Fibroblast of lung (primary cell): ENCODE measurements around the gene NARF. TPM values are rescaled to one million over a fixed set of nuclear protein-coding genes. Genes with fewer than 3 reads are reported as not detected.

Source experiments
- DNase-seq, 2 donors: peaks; one replicate each; pipeline versions ENCODE4 v3.0.0 to v3.0.0-alpha.2; 2010; ENCODE audit warnings: low read depth in 2 of 2
- H2AFZ ChIP-seq: 2 replicates; pipeline ENCODE4 v1.5.1; 2012; ENCODE audit warnings: low read length, control low read depth, inconsistent platforms
- H3K27ac ChIP-seq: 2 replicates; pipeline ENCODE4 v1.5.1; 2011; ENCODE audit warnings: low read length, control low read depth; ENCODE audit not compliant: insufficient read depth
- H3K27me3 ChIP-seq: 2 replicates; pipeline ENCODE4 v1.5.1; 2011; ENCODE audit warnings: mild to moderate bottlenecking, low read length; ENCODE audit not compliant: control insufficient read depth, insufficient read depth
- H3K36me3 ChIP-seq: 2 replicates; pipeline ENCODE4 v1.5.1; 2011; ENCODE audit warnings: low read length; ENCODE audit not compliant: control insufficient read depth, insufficient read depth
- H3K4me1 ChIP-seq: 2 replicates; pipeline ENCODE4 v1.5.1; 2011; ENCODE audit warnings: low read length; ENCODE audit not compliant: control insufficient read depth, insufficient read depth; ENCODE audit errors: extremely low read depth
- H3K4me2 ChIP-seq: 2 replicates; pipeline ENCODE4 v1.5.1; 2011; ENCODE audit warnings: low read length, control low read depth; ENCODE audit not compliant: insufficient read depth; ENCODE audit errors: extremely low read depth
- H3K4me3 ChIP-seq, 4 experiments: fragments of 200-600 bp in 1 of 4; sonication (generic) in 1 of 4; replicated peaks in 1 of 4; 2 replicates each; pipeline ENCODE4 v1.5.1; 2011 to 2016; ENCODE audit warnings: low read length in 4 of 4, low read depth in 3 of 4, mild to moderate bottlenecking in 3 of 4, control low read depth in 2 of 4, inconsistent platforms in 1 of 4, mixed read lengths in 1 of 4; ENCODE audit not compliant: insufficient read depth in 1 of 4; ENCODE audit errors: control extremely low read depth in 1 of 4
- H3K79me2 ChIP-seq: 2 replicates; pipeline ENCODE4 v1.5.1; 2012; ENCODE audit warnings: mild to moderate bottlenecking, low read length, inconsistent platforms; ENCODE audit not compliant: control insufficient read depth, insufficient read depth
- H3K9ac ChIP-seq: 2 replicates; pipeline ENCODE4 v1.5.1; 2011; ENCODE audit warnings: mild to moderate bottlenecking, low read length, control low read depth; ENCODE audit not compliant: insufficient read depth
- H3K9me3 ChIP-seq: 2 replicates; pipeline ENCODE4 v1.5.1; 2012; ENCODE audit warnings: low read depth, low read length; ENCODE audit not compliant: control insufficient read depth, insufficient read depth
- H4K20me1 ChIP-seq: 2 replicates; pipeline ENCODE4 v1.5.1; 2011; ENCODE audit warnings: low read length; ENCODE audit not compliant: control insufficient read depth, insufficient read depth; ENCODE audit errors: extremely low read depth
- EZH2 ChIP-seq: IDR thresholded peaks from 2 replicates; pipeline ENCODE4 v1.5.1; 2012; ENCODE audit warnings: low read length, control low read depth, mild to moderate bottlenecking; ENCODE audit errors: missing control alignments
- polyA plus RNA-seq, 2 donors: library from polyadenylated mRNA; depleted of rRNA in 1 of 2; stranded (reverse) in 1 of 2; unstranded in 1 of 2; fragments of >200 nt; gene quantifications; 2 replicates each; pipeline ENCODE4 v1.2.1, GENCODE V29; 2011 to 2012; ENCODE audit warnings: missing spikeins in 1 of 2
- total RNA-seq: library from RNA; depleted of rRNA; stranded (reverse); fragments of >200 nt; gene quantifications from 2 replicates; pipeline ENCODE4 v1.2.1, GENCODE V29; 2014
- TF ChIP-seq, protein P1 (sequence below), 2 donors: IDR thresholded peaks in 1 of 2; conservative IDR thresholded peaks in 1 of 2; 1 replicate in 1 of 2; 2 replicates in 1 of 2; pipeline ENCODE4 v1.5.1; 2011 to 2012; ENCODE audit warnings: low read length in 2 of 2, control low read depth in 1 of 2, inconsistent platforms in 1 of 2, low read depth in 1 of 2, mild to moderate bottlenecking in 1 of 2

Gene NARF
- total and polyA plus RNA-seq, 2 donors (not counting 1 experiment from before 2014, with no cell fraction given), result 22.0 to 38.7 TPM

DNA sequence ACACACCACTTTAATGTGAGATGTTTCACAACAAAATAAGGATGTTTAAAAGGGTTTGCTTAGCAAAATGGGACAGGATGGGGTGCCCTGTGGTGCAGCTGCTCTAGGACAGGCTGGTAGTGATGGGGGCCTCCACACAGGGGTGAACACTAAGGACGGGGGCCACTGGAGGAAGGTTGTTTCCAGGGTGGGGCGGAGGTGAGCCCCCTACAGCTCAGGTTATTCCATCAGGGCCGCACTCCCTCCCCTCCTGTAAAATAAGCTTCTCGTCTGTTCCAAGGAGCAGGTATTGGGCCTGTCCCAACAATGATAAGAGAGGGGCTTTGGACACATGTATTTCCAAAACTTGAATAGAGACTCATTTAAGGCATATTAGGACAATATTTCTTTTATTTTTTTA lies 42.3 kb upstream of the NARF start:
- H3K9me3 ChIP-seq, result no peaks in the 10 kb centered on the region
- H3K4me3 ChIP-seq, result no peak overlapping the region
- H3K4me2 ChIP-seq, result no peak overlapping the region
- TF ChIP-seq EZH2, result no peak
- TF ChIP-seq, protein P1, sequence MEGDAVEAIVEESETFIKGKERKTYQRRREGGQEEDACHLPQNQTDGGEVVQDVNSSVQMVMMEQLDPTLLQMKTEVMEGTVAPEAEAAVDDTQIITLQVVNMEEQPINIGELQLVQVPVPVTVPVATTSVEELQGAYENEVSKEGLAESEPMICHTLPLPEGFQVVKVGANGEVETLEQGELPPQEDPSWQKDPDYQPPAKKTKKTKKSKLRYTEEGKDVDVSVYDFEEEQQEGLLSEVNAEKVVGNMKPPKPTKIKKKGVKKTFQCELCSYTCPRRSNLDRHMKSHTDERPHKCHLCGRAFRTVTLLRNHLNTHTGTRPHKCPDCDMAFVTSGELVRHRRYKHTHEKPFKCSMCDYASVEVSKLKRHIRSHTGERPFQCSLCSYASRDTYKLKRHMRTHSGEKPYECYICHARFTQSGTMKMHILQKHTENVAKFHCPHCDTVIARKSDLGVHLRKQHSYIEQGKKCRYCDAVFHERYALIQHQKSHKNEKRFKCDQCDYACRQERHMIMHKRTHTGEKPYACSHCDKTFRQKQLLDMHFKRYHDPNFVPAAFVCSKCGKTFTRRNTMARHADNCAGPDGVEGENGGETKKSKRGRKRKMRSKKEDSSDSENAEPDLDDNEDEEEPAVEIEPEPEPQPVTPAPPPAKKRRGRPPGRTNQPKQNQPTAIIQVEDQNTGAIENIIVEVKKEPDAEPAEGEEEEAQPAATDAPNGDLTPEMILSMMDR (conservative IDR thresholded peaks at IDR 0.05 in 1 of 2, IDR thresholded peaks at IDR 0.05 in 1 of 2; ENCODE audit: low read depth in 1 of 2, low read length in 2 of 2), result no peak
- no peak overlapping the region for H3K9ac ChIP-seq
- no peak for DNase-seq
- H3K4me1 ChIP-seq, result peaks cover 2% of the 10 kb centered on the region
- no peak overlapping the region for H2AFZ ChIP-seq
- H4K20me1 ChIP-seq, result no peaks in the 10 kb centered on the region
- H3K27ac ChIP-seq, result no peak overlapping the region
- H3K27me3 ChIP-seq, result no peaks in the 10 kb centered on the region
- no peaks in the 10 kb centered on the region for H3K79me2 ChIP-seq
- H3K36me3 ChIP-seq, result no peaks in the 10 kb centered on the region

DNA sequence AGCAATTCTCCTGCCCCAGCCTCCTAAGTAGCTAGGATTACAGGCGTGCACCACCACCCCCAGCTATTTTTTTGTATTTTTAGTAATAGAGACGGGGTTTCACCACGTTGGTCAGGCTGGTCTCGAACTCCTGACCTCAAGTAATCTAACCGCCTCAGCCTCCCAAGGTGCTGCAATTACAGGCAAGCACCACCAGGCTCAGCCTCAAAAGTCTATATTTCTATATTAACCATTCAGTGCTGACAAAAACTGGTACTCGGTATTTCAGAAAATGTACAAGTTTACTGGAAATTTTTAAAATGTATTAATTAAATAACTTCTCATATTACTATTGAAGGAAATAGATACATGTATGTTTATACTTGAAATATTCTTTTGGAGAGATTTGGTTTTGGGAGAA lies 41.8 kb upstream of the NARF start:
- Histone ChIP-seq H3K79me2 (no peaks in the 10 kb centered on the region), H2AFZ (no peak overlapping the region), H3K4me3 (no peak overlapping the region), H3K27ac (no peak overlapping the region), H3K4me2 (no peak overlapping the region), H4K20me1 (no peaks in the 10 kb centered on the region), H3K4me1 (peaks cover 2% of the 10 kb centered on the region), H3K36me3 (no peaks in the 10 kb centered on the region), H3K27me3 (no peaks in the 10 kb centered on the region), H3K9me3 (no peaks in the 10 kb centered on the region), H3K9ac (no peak overlapping the region)
- TF ChIP-seq EZH2, result no peak
- TF ChIP-seq, protein P1 (conservative IDR thresholded peaks at IDR 0.05 in 1 of 2, IDR thresholded peaks at IDR 0.05 in 1 of 2; ENCODE audit: low read depth in 1 of 2, low read length in 2 of 2), result peak in 1 of 2 donors; percentile 13
- no peak for DNase-seq

DNA sequence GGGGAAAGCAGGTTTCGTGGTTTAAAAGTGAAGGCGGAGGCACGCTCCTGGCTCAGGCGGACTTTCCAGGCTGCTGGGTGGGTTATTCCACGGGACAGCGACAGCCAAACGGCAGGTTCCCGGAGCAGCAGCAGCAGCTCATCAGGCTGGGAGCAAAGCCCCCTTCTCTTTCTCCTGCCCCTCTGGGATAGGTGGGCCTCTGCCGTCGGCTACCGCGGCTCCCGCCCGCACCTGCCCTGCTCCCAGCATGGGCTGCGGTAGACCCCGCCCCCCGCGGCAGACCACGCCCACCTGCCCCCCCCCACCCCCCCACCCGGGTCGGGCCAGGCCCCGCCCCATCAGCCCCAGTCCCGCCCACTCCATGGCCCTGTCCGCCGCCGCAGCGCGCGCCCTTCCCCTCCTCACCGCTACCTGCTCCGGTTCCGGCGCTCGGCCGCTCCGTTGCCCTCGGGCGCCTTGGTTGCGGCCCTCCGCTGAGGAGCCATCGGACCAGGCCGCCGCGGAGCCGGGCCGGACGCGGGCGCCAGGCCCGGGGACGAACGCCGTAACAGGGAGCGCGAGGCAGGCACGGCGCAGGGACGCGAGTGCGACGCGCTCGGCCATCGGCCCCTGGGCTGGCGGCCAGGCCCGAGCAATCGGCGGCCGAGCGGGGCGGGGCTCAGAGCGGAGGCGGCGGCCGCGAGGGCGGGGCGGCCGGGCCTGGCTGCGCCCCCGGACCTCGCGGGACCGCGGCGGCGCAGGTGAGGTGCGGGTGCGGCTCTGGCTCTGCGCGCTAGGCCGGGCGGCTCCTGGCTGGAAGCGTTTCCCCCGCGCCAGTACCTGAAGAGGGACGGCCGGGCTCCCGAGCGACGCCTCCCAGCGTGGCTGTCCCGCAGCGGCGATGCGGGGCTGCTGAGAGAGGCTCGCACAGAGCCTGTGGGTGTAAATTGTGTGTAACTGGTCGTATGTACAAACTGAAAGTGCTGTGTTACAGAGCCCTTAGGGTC lies 40.2 kb upstream of the NARF start, which contains the start of the genes HEXD and OGFOD3:
Gene HEXD (plus strand): TSS at position 347 of the 986 bp plus-strand sequence. CDS start 1,453 bp downstream, outside the sequence.
Gene OGFOD3 (minus strand): TSS at position 586 of the 986 bp plus-strand sequence. CDS start 101 bp downstream, at position 485.
- Histone ChIP-seq H3K9ac (peak within 1 kb of the TSS; percentile 85), H3K79me2 (no peaks in the 10 kb centered on the region), H3K4me3 (peak within 1 kb of the TSS; percentile 78 to 93 (median 83)), H3K4me2 (peak within 1 kb of the TSS; percentile 99), H4K20me1 (no peaks in the 10 kb centered on the region), H3K4me1 (peaks cover 2% of the 10 kb centered on the region), H3K36me3 (no peaks in the 10 kb centered on the region), H3K9me3 (no peaks in the 10 kb centered on the region), H2AFZ (peak within 1 kb of the TSS; percentile 90), H3K27ac (peak within 1 kb of the TSS; percentile 67), H3K27me3 (no peaks in the 10 kb centered on the region)
- TF ChIP-seq, protein P1 (conservative IDR thresholded peaks at IDR 0.05 in 1 of 2, IDR thresholded peaks at IDR 0.05 in 1 of 2; ENCODE audit: low read depth in 1 of 2, low read length in 2 of 2), result no peak
- TF ChIP-seq EZH2, result no peak
- peak; percentile 70 to 75 for DNase-seq
